Measurements from ENCODE around the gene CCR3. TPM values are rescaled to one million over a fixed set of nuclear protein-coding genes. Genes with fewer than 3 reads are reported as not detected.
A peak's percentile ranks its signal among the peaks of the same experiment; 100 is the strongest.

Gene CCR3
- total and polyA plus RNA-seq, 5 donors: not detected

GRCh38 chr3:46221391-46221790, 20.9 kb upstream of the CCR3 start:
- Histone ChIP-seq H3K4me3 (ENCODE audit: low read length) (no peak overlapping the region), H3K27ac (ENCODE audit: low read length) (no peak overlapping the region), H3K9me3 (ENCODE audit: control insufficient read depth, low read length) (no peaks in the 10 kb centered on the region), H3K4me1 (ENCODE audit: control insufficient read depth, insufficient read depth, low read length) (no peaks in the 10 kb centered on the region), H3K27me3 (ENCODE audit: control insufficient read depth, insufficient read depth) (no peaks in the 10 kb centered on the region)
- ATAC-seq: no peak
- no peak for DNase-seq
- WGBS: 51% methylated on average over 4 of the region's 4 CpGs
- intact Hi-C loops (cut with DNase I): no loop called here

GRCh38 chr3:46221938-46222337, 20.3 kb upstream of the CCR3 start:
- intact Hi-C loops (cut with DNase I): no loop called here
- no peaks in the 10 kb centered on the region for H3K27me3 ChIP-seq (ENCODE audit: control insufficient read depth, insufficient read depth)
- 71% methylated on average over 1 of the region's 1 CpG for WGBS
- H3K9me3 ChIP-seq (ENCODE audit: control insufficient read depth, low read length): no peaks in the 10 kb centered on the region
- ATAC-seq: no peak
- no peak overlapping the region for H3K27ac ChIP-seq (ENCODE audit: low read length)
- H3K4me3 ChIP-seq (ENCODE audit: low read length): no peak overlapping the region
- no peaks in the 10 kb centered on the region for H3K4me1 ChIP-seq (ENCODE audit: control insufficient read depth, insufficient read depth, low read length)
- no peak for DNase-seq

GRCh38 chr3:46222435-46223161, 19.7 kb upstream of the CCR3 start:
- intact Hi-C loops (cut with DNase I): no loop called here
- no peaks in the 10 kb centered on the region for H3K27me3 ChIP-seq (ENCODE audit: control insufficient read depth, insufficient read depth)
- H3K4me3 ChIP-seq (ENCODE audit: low read length): no peak overlapping the region
- DNase-seq (no peak), ATAC-seq (peak; percentile 29 to 36)
- H3K9me3 ChIP-seq (ENCODE audit: control insufficient read depth, low read length): no peaks in the 10 kb centered on the region
- WGBS: 66% methylated on average over 7 of the region's 7 CpGs
- H3K27ac ChIP-seq (ENCODE audit: low read length): no peak overlapping the region
- no peaks in the 10 kb centered on the region for H3K4me1 ChIP-seq (ENCODE audit: control insufficient read depth, insufficient read depth, low read length)

- 58% methylated on average over 5 of the region's 5 CpGs for WGBS
- ATAC-seq: no peak
Measured at GRCh38 chr3:46228260-46229242, 13.7 kb upstream of the CCR3 start.

GRCh38 chr3:46231323-46231722, 10.9 kb upstream of the CCR3 start:
- Histone ChIP-seq H3K27me3 (ENCODE audit: control insufficient read depth, insufficient read depth) (no peaks in the 10 kb centered on the region), H3K4me3 (ENCODE audit: low read length) (no peak overlapping the region), H3K9me3 (ENCODE audit: control insufficient read depth, low read length) (no peaks in the 10 kb centered on the region), H3K4me1 (ENCODE audit: control insufficient read depth, insufficient read depth, low read length) (no peaks in the 10 kb centered on the region), H3K27ac (ENCODE audit: low read length) (no peak overlapping the region)
- 82% methylated on average over 5 of the region's 5 CpGs for WGBS
- intact Hi-C loops (cut with DNase I): no loop called here
- DNase-seq (no peak), ATAC-seq (no peak)

More at GRCh38 chr3:46228260-46229242, 13.7 kb upstream of the CCR3 start:
- no peaks in the 10 kb centered on the region for H3K4me1 ChIP-seq (ENCODE audit: control insufficient read depth, insufficient read depth, low read length)
- DNase-seq: no peak
- intact Hi-C loops (cut with DNase I): no loop called here
- H3K27me3 ChIP-seq (ENCODE audit: control insufficient read depth, insufficient read depth): no peaks in the 10 kb centered on the region
- no peak overlapping the region for H3K4me3 ChIP-seq (ENCODE audit: low read length)
- no peaks in the 10 kb centered on the region for H3K9me3 ChIP-seq (ENCODE audit: control insufficient read depth, low read length)
- no peak overlapping the region for H3K27ac ChIP-seq (ENCODE audit: low read length)

GRCh38 chr3:46233194-46233593, 9.1 kb upstream of the CCR3 start:
- Histone ChIP-seq H3K4me3 (ENCODE audit: low read length) (no peak overlapping the region), H3K4me1 (ENCODE audit: control insufficient read depth, insufficient read depth, low read length) (no peaks in the 10 kb centered on the region), H3K27ac (ENCODE audit: low read length) (no peak overlapping the region), H3K27me3 (ENCODE audit: control insufficient read depth, insufficient read depth) (no peaks in the 10 kb centered on the region), H3K9me3 (ENCODE audit: control insufficient read depth, low read length) (no peaks in the 10 kb centered on the region)
- 64% methylated on average over 6 of the region's 6 CpGs for WGBS
- intact Hi-C loops (cut with DNase I): no loop called here
- ATAC-seq (no peak), DNase-seq (no peak)

- Histone ChIP-seq H3K9me3 (ENCODE audit: control insufficient read depth, low read length) (no peaks in the 10 kb centered on the region), H3K27me3 (ENCODE audit: control insufficient read depth, insufficient read depth) (no peaks in the 10 kb centered on the region), H3K27ac (ENCODE audit: low read length) (no peak overlapping the region), H3K4me3 (ENCODE audit: low read length) (no peak overlapping the region), H3K4me1 (ENCODE audit: control insufficient read depth, insufficient read depth, low read length) (peaks cover 2% of the 10 kb centered on the region)
- ATAC-seq (no peak), DNase-seq (no peak)
- intact Hi-C loops (cut with DNase I): no loop called here
- WGBS: 73% methylated on average over 2 of the region's 2 CpGs
Measured at GRCh38 chr3:46235425-46235824, 6.8 kb upstream of the CCR3 start.

GRCh38 chr3:46236294-46237054, 5.8 kb upstream of the CCR3 start:
- Histone ChIP-seq H3K27me3 (ENCODE audit: control insufficient read depth, insufficient read depth) (no peaks in the 10 kb centered on the region), H3K9me3 (ENCODE audit: control insufficient read depth, low read length) (no peaks in the 10 kb centered on the region), H3K4me1 (ENCODE audit: control insufficient read depth, insufficient read depth, low read length) (peaks cover 2% of the 10 kb centered on the region), H3K4me3 (ENCODE audit: low read length) (no peak overlapping the region), H3K27ac (ENCODE audit: low read length) (no peak overlapping the region)
- intact Hi-C loops (cut with DNase I): no loop called here
- 48% methylated on average over 5 of the region's 5 CpGs for WGBS
- no peak for DNase-seq
- no peak for ATAC-seq

- H3K9me3 ChIP-seq (ENCODE audit: control insufficient read depth, low read length): no peaks in the 10 kb centered on the region
- no peak overlapping the region for H3K27ac ChIP-seq (ENCODE audit: low read length)
- ATAC-seq: no peak
- 83% methylated on average over 4 of the region's 4 CpGs for WGBS
- DNase-seq: no peak
- H3K27me3 ChIP-seq (ENCODE audit: control insufficient read depth, insufficient read depth): no peaks in the 10 kb centered on the region
- peaks cover 2% of the 10 kb centered on the region for H3K4me1 ChIP-seq (ENCODE audit: control insufficient read depth, insufficient read depth, low read length)
- intact Hi-C loops (cut with DNase I): no loop called here
- H3K4me3 ChIP-seq (ENCODE audit: low read length): no peak overlapping the region
Measured at GRCh38 chr3:46238386-46238785, 3.9 kb upstream of the CCR3 start.

GRCh38 chr3:46239301-46239938, 2.8 kb upstream of the CCR3 start:
- ATAC-seq (no peak), DNase-seq (no peak)
- H3K4me3 ChIP-seq (ENCODE audit: low read length): no peak overlapping the region
- H3K4me1 ChIP-seq (ENCODE audit: control insufficient read depth, insufficient read depth, low read length): peaks cover 2% of the 10 kb centered on the region
- H3K27ac ChIP-seq (ENCODE audit: low read length): no peak overlapping the region
- intact Hi-C loops (cut with DNase I): no loop called here
- 78% methylated on average over 3 of the region's 3 CpGs for WGBS
- no peaks in the 10 kb centered on the region for H3K9me3 ChIP-seq (ENCODE audit: control insufficient read depth, low read length)
- no peaks in the 10 kb centered on the region for H3K27me3 ChIP-seq (ENCODE audit: control insufficient read depth, insufficient read depth)
